ENCODE data around the gene KCTD17.

DNA sequence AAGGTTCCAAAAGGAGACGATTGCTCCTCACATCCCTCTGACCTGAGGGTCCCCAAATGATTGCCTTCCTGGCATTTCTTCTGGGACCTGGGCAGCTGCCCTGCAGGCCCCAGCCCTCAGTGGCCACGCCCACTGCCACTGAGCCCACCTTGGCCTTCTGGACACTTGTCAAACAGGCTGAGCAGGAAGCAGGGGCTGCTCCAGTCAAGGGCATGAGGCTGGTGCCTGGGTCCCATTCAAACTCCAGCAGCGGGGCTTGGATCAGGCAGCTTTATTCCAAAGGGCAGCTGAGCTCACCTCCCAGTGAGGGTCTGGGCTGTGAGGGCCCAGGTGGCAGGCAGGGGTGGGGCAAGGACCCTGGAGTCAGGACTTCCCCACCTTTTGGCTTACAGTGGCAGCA, 13.6 kb downstream of the KCTD17 start:
- no peak for TF ChIP-seq CREB1 (IDR thresholded peaks at IDR 0.05; ENCODE audit: low read depth)
- TF ChIP-seq, protein P1, sequence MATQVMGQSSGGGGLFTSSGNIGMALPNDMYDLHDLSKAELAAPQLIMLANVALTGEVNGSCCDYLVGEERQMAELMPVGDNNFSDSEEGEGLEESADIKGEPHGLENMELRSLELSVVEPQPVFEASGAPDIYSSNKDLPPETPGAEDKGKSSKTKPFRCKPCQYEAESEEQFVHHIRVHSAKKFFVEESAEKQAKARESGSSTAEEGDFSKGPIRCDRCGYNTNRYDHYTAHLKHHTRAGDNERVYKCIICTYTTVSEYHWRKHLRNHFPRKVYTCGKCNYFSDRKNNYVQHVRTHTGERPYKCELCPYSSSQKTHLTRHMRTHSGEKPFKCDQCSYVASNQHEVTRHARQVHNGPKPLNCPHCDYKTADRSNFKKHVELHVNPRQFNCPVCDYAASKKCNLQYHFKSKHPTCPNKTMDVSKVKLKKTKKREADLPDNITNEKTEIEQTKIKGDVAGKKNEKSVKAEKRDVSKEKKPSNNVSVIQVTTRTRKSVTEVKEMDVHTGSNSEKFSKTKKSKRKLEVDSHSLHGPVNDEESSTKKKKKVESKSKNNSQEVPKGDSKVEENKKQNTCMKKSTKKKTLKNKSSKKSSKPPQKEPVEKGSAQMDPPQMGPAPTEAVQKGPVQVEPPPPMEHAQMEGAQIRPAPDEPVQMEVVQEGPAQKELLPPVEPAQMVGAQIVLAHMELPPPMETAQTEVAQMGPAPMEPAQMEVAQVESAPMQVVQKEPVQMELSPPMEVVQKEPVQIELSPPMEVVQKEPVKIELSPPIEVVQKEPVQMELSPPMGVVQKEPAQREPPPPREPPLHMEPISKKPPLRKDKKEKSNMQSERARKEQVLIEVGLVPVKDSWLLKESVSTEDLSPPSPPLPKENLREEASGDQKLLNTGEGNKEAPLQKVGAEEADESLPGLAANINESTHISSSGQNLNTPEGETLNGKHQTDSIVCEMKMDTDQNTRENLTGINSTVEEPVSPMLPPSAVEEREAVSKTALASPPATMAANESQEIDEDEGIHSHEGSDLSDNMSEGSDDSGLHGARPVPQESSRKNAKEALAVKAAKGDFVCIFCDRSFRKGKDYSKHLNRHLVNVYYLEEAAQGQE (IDR thresholded peaks at IDR 0.05; ENCODE audit: low read depth): no peak
- TF ChIP-seq EP300 (IDR thresholded peaks at IDR 0.05; ENCODE audit: borderline replicate concordance): no peak
- TF ChIP-seq TEAD4 (IDR thresholded peaks at IDR 0.05): no peak
- TF ChIP-seq, protein P2, sequence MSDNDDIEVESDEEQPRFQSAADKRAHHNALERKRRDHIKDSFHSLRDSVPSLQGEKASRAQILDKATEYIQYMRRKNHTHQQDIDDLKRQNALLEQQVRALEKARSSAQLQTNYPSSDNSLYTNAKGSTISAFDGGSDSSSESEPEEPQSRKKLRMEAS (IDR thresholded peaks at IDR 0.05): no peak
- no peak for TF ChIP-seq YY1 (IDR thresholded peaks at IDR 0.05; ENCODE audit: low read depth)
- TF ChIP-seq RAD21 (IDR thresholded peaks at IDR 0.05; ENCODE audit: low read depth): no peak
- no peak for TF ChIP-seq TAF1 (IDR thresholded peaks at IDR 0.05; ENCODE audit: low read depth)
- no peak for TF ChIP-seq EGR1 (IDR thresholded peaks at IDR 0.05)
- no peak for TF ChIP-seq CEBPB (IDR thresholded peaks at IDR 0.05)

Data from Ishikawa (cell line).